GM23338 (cell line): Measurements from ENCODE around the gene OGG1. TPM values are rescaled to one million over a fixed set of nuclear protein-coding genes. Genes with fewer than 3 reads are reported as not detected.
A peak's percentile ranks its signal among the peaks of the same experiment; 100 is the strongest.

Experiments
- ATAC-seq: fragments of 200-7000 bp; cut with Tn5 transposase; 3 replicates; pipeline ENCODE4 v1.9.1; 2020
- DNase-seq: peaks from one replicate; pipeline ENCODE4 v3.0.0-alpha.2; 2015; ENCODE audit warnings: low spot score
- H2AFZ ChIP-seq: fragments of 200-600 bp; sonication (generic); 2 replicates; pipeline ENCODE4 v1.8.0; 2016; ENCODE audit warnings: antibody characterized with exemption, mild to moderate bottlenecking, moderate library complexity
- H3F3A ChIP-seq: fragments of 200-600 bp; sonication (generic); replicated peaks from 2 replicates; pipeline ENCODE4 v1.8.0; 2017; ENCODE audit warnings: antibody characterized with exemption, mixed run types, low read depth
- H3K27ac ChIP-seq: fragments of 200-600 bp; sonication (generic); 2 replicates; pipeline ENCODE4 v1.6.1; 2016; ENCODE audit warnings: low read depth
- H3K27me3 ChIP-seq: fragments of 200-600 bp; sonication (generic); 2 replicates; pipeline ENCODE4 v1.8.0; 2016; ENCODE audit warnings: mild to moderate bottlenecking, mixed run types, moderate library complexity; ENCODE audit not compliant: insufficient read depth
- H3K36me3 ChIP-seq: fragments of 200-600 bp; sonication (generic); 2 replicates; pipeline ENCODE4 v1.8.0; 2016; ENCODE audit warnings: mild to moderate bottlenecking; ENCODE audit not compliant: insufficient read depth
- H3K4me1 ChIP-seq: fragments of 200-600 bp; sonication (generic); 2 replicates; pipeline ENCODE4 v1.8.0; 2016; ENCODE audit warnings: mild to moderate bottlenecking, moderate library complexity; ENCODE audit not compliant: insufficient read depth
- H3K4me2 ChIP-seq: fragments of 200-600 bp; sonication (generic); 2 replicates; pipeline ENCODE4 v1.7.1; 2017; ENCODE audit warnings: mixed run types
- H3K4me3 ChIP-seq: fragments of 200-600 bp; sonication (generic); 2 replicates; pipeline ENCODE4 v1.6.1; 2016; ENCODE audit warnings: mixed run types
- H3K79me2 ChIP-seq: fragments of 200-600 bp; sonication (generic); replicated peaks from 2 replicates; pipeline ENCODE4 v1.8.0; 2017; ENCODE audit warnings: mild to moderate bottlenecking; ENCODE audit not compliant: insufficient read depth
- H3K9me2 ChIP-seq: fragments of 200-600 bp; sonication (generic); 2 replicates; pipeline ENCODE4 v1.8.0; 2017; ENCODE audit not compliant: insufficient read depth
- H4K20me1 ChIP-seq: fragments of 200-600 bp; sonication (generic); replicated peaks from 2 replicates; pipeline ENCODE4 v1.8.0; 2017; ENCODE audit warnings: mild to moderate bottlenecking; ENCODE audit not compliant: insufficient read depth
- H3K27ac Mint-ChIP-seq: 2 replicates; pipeline ENCODE4 v1.8.0; 2020; ENCODE audit warnings: inconsistent platforms, mild to moderate bottlenecking, moderate library complexity, mixed read lengths
- H3K27me3 Mint-ChIP-seq: 3 replicates; pipeline ENCODE4 v1.8.0; 2022; ENCODE audit warnings: low read depth, mild to moderate bottlenecking, moderate library complexity, mixed read lengths, inconsistent platforms; ENCODE audit not compliant: insufficient read depth, poor library complexity
- H3K36me3 Mint-ChIP-seq: 3 replicates; pipeline ENCODE4 v1.8.0; 2021; ENCODE audit warnings: low read depth, mild to moderate bottlenecking, inconsistent platforms, moderate library complexity, mixed read lengths
- H3K4me1 Mint-ChIP-seq: 3 replicates; pipeline ENCODE4 v1.8.0; 2020; ENCODE audit warnings: mild to moderate bottlenecking, inconsistent platforms, mixed read lengths
- H3K4me3 Mint-ChIP-seq: 3 replicates; pipeline ENCODE4 v1.8.0; 2021; ENCODE audit warnings: moderate library complexity, mild to moderate bottlenecking, inconsistent platforms, mixed read lengths
- H3K9me3 Mint-ChIP-seq: 3 replicates; pipeline ENCODE4 v1.8.0; 2020; ENCODE audit warnings: moderate library complexity, mild to moderate bottlenecking, inconsistent platforms, mixed read lengths
- CREB1 ChIP-seq: fragments of 250-450 bp; sonication (Bioruptor Pico); IDR thresholded peaks from 2 replicates; pipeline ENCODE4 v1.5.0; 2020; ENCODE audit warnings: low read depth, mild to moderate bottlenecking, moderate library complexity
- EZH2 ChIP-seq: fragments of 200-600 bp; sonication (generic); IDR thresholded peaks from one replicate; pipeline ENCODE4 v1.8.0; 2017; ENCODE audit warnings: antibody characterized with exemption, mild to moderate bottlenecking, low read depth; ENCODE audit not compliant: unreplicated experiment
- EZH2phosphoT487 ChIP-seq: fragments of 200-600 bp; sonication (generic); IDR thresholded peaks from one replicate; pipeline ENCODE4 v1.8.1; 2018; ENCODE audit warnings: antibody characterized with exemption; ENCODE audit not compliant: unreplicated experiment
- JUNB ChIP-seq: IDR thresholded peaks from one replicate; pipeline ENCODE4 v1.6.1; 2016; ENCODE audit warnings: antibody characterized with exemption; ENCODE audit not compliant: unreplicated experiment
- NANOG ChIP-seq: IDR thresholded peaks from 2 replicates; pipeline ENCODE4 v1.6.1; 2016; ENCODE audit warnings: antibody characterized with exemption, borderline replicate concordance
- POLR2AphosphoS5 ChIP-seq: IDR thresholded peaks from 2 replicates; pipeline ENCODE4 v1.6.1; 2016; ENCODE audit warnings: antibody characterized with exemption, low read depth
- STAT1 ChIP-seq: IDR thresholded peaks from one replicate; pipeline ENCODE4 v1.6.1; 2016; ENCODE audit warnings: antibody characterized with exemption; ENCODE audit not compliant: unreplicated experiment
- ZNF114 ChIP-seq: fragments of 250-450 bp; sonication (Bioruptor Pico); IDR thresholded peaks from 2 replicates; pipeline ENCODE4 v1.5.0; 2020; ENCODE audit warnings: mild to moderate bottlenecking, moderate library complexity
- ZNF331 ChIP-seq: fragments of 250-450 bp; sonication (Bioruptor Pico); IDR thresholded peaks from 2 replicates; pipeline ENCODE4 v1.5.0; 2020; ENCODE audit warnings: low read depth, mild to moderate bottlenecking, moderate library complexity
- polyA plus RNA-seq: library from polyadenylated mRNA; unstranded; fragments of >200 nt; fragmentation: Nextera tagmentation; extraction: Ambion mirVana; gene quantifications from 2 replicates; pipeline ENCODE4 v1.2.1, GENCODE V29; 2016
- total RNA-seq: library from RNA; depleted of rRNA; stranded (reverse); fragments of >200 nt; shearing (Covaris generic); gene quantifications from 2 replicates; pipeline ENCODE4 v1.2.3, GENCODE V29; 2014
- TF ChIP-seq, protein P1 (sequence below): fragments of 250-450 bp; sonication (Bioruptor Pico); IDR thresholded peaks from 2 replicates; pipeline ENCODE4 v1.5.0; 2020; ENCODE audit warnings: mild to moderate bottlenecking, moderate library complexity
- TF ChIP-seq, protein P2 (sequence below), 2 experiments: fragments of 200-600 bp in 1 of 2; sonication (generic) in 1 of 2; conservative IDR thresholded peaks; 2 replicates each; pipeline versions ENCODE4 v1.5.1 to v1.6.1; 2016 to 2017; ENCODE audit warnings: antibody characterized with exemption in 2 of 2, low read depth in 2 of 2, mild to moderate bottlenecking in 2 of 2, moderate library complexity in 1 of 2
- TF ChIP-seq, protein P3 (sequence below): IDR thresholded peaks from 2 replicates; pipeline ENCODE4 v1.6.1; 2016; ENCODE audit warnings: antibody characterized with exemption
- TF ChIP-seq, protein P4 (sequence below): IDR thresholded peaks from one replicate; pipeline ENCODE4 v1.6.1; 2018; ENCODE audit warnings: antibody characterized with exemption; ENCODE audit not compliant: unreplicated experiment

OGG1 gene
- total and polyA plus RNA-seq, 2 experiments from 2014 or later: 20.6 to 27.6 TPM

DNA sequence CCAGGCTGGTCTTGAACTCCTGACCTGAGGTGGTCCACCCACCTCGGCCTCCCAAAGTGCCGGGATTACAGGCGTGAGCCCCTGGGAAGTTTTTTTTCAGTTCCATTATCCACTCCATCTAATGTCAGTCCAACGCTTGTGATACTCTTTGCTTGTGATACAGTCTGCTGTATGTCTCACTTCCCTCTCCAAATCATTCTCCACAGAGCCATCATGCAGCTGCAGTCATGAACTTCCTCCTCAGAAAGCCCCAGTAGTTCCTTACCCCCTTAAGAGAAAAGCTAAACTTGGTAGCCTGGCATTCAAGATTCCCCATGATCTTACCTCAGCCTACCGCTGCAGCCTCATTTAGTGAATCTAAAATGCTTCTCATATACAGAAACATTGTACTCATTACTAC is 45.5 kb downstream of the OGG1 start:
- DNase-seq (no peak), ATAC-seq (no peak)
- peaks cover 55% of the 10 kb centered on the region for H3K36me3 Mint-ChIP-seq
- Histone ChIP-seq H4K20me1 (peaks cover 6% of the 10 kb centered on the region), H3K4me3 (no peak overlapping the region), H3K27me3 (no peaks in the 10 kb centered on the region), H3K36me3 (peaks cover 30% of the 10 kb centered on the region), H3K79me2 (peaks cover 40% of the 10 kb centered on the region), H3K4me1 (peaks cover 6% of the 10 kb centered on the region), H2AFZ (no peak overlapping the region), H3F3A (peaks cover 15% of the 10 kb centered on the region; the same call in 1 of the 2 replicates), H3K9me2 (0 out of 2 replicates have a peak, but pooled peaks cover 3% of the 10 kb centered on the region), H3K27ac (0 out of 2 replicates have a peak overlapping the region, but pooled peaks have one; percentile 2), H3K4me2 (no peak overlapping the region)
- H3K4me1 Mint-ChIP-seq: peaks cover 14% of the 10 kb centered on the region
- H3K27ac Mint-ChIP-seq: no peak overlapping the region; the same call in 1 of the 2 replicates
- TF ChIP-seq EZH2 (no peak), JUNB (no peak), STAT1 (no peak), POLR2AphosphoS5 (no peak), ZNF114 (CRISPR knock-in tag) (no peak), EZH2phosphoT487 (no peak), NANOG (no peak), CREB1 (CRISPR knock-in tag) (no peak), ZNF331 (no peak)
- TF ChIP-seq, protein P1, sequence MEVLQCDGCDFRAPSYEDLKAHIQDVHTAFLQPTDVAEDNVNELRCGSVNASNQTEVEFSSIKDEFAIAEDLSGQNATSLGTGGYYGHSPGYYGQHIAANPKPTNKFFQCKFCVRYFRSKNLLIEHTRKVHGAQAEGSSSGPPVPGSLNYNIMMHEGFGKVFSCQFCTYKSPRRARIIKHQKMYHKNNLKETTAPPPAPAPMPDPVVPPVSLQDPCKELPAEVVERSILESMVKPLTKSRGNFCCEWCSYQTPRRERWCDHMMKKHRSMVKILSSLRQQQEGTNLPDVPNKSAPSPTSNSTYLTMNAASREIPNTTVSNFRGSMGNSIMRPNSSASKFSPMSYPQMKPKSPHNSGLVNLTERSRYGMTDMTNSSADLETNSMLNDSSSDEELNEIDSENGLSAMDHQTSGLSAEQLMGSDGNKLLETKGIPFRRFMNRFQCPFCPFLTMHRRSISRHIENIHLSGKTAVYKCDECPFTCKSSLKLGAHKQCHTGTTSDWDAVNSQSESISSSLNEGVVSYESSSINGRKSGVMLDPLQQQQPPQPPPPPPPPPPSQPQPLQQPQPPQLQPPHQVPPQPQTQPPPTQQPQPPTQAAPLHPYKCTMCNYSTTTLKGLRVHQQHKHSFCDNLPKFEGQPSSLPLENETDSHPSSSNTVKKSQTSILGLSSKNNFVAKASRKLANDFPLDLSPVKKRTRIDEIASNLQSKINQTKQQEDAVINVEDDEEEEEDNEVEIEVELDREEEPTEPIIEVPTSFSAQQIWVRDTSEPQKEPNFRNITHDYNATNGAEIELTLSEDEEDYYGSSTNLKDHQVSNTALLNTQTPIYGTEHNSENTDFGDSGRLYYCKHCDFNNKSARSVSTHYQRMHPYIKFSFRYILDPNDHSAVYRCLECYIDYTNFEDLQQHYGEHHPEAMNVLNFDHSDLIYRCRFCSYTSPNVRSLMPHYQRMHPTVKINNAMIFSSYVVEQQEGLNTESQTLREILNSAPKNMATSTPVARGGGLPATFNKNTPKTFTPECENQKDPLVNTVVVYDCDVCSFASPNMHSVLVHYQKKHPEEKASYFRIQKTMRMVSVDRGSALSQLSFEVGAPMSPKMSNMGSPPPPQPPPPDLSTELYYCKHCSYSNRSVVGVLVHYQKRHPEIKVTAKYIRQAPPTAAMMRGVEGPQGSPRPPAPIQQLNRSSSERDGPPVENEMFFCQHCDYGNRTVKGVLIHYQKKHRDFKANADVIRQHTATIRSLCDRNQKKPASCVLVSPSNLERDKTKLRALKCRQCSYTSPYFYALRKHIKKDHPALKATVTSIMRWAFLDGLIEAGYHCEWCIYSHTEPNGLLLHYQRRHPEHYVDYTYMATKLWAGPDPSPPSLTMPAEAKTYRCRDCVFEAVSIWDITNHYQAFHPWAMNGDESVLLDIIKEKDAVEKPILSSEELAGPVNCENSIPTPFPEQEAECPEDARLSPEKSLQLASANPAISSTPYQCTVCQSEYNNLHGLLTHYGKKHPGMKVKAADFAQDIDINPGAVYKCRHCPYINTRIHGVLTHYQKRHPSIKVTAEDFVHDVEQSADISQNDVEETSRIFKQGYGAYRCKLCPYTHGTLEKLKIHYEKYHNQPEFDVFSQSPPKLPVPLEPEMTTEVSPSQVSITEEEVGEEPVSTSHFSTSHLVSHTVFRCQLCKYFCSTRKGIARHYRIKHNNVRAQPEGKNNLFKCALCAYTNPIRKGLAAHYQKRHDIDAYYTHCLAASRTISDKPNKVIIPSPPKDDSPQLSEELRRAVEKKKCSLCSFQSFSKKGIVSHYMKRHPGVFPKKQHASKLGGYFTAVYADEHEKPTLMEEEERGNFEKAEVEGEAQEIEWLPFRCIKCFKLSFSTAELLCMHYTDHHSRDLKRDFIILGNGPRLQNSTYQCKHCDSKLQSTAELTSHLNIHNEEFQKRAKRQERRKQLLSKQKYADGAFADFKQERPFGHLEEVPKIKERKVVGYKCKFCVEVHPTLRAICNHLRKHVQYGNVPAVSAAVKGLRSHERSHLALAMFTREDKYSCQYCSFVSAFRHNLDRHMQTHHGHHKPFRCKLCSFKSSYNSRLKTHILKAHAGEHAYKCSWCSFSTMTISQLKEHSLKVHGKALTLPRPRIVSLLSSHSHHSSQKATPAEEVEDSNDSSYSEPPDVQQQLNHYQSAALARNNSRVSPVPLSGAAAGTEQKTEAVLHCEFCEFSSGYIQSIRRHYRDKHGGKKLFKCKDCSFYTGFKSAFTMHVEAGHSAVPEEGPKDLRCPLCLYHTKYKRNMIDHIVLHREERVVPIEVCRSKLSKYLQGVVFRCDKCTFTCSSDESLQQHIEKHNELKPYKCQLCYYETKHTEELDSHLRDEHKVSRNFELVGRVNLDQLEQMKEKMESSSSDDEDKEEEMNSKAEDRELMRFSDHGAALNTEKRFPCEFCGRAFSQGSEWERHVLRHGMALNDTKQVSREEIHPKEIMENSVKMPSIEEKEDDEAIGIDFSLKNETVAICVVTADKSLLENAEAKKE (CRISPR knock-in tag): no peak
- TF ChIP-seq, protein P2, sequence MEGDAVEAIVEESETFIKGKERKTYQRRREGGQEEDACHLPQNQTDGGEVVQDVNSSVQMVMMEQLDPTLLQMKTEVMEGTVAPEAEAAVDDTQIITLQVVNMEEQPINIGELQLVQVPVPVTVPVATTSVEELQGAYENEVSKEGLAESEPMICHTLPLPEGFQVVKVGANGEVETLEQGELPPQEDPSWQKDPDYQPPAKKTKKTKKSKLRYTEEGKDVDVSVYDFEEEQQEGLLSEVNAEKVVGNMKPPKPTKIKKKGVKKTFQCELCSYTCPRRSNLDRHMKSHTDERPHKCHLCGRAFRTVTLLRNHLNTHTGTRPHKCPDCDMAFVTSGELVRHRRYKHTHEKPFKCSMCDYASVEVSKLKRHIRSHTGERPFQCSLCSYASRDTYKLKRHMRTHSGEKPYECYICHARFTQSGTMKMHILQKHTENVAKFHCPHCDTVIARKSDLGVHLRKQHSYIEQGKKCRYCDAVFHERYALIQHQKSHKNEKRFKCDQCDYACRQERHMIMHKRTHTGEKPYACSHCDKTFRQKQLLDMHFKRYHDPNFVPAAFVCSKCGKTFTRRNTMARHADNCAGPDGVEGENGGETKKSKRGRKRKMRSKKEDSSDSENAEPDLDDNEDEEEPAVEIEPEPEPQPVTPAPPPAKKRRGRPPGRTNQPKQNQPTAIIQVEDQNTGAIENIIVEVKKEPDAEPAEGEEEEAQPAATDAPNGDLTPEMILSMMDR (conservative IDR thresholded peaks at IDR 0.05; ENCODE audit: low read depth in 2 of 2): no peak
- TF ChIP-seq, protein P3, sequence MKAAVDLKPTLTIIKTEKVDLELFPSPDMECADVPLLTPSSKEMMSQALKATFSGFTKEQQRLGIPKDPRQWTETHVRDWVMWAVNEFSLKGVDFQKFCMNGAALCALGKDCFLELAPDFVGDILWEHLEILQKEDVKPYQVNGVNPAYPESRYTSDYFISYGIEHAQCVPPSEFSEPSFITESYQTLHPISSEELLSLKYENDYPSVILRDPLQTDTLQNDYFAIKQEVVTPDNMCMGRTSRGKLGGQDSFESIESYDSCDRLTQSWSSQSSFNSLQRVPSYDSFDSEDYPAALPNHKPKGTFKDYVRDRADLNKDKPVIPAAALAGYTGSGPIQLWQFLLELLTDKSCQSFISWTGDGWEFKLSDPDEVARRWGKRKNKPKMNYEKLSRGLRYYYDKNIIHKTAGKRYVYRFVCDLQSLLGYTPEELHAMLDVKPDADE: no peak
- TF ChIP-seq, protein P4, sequence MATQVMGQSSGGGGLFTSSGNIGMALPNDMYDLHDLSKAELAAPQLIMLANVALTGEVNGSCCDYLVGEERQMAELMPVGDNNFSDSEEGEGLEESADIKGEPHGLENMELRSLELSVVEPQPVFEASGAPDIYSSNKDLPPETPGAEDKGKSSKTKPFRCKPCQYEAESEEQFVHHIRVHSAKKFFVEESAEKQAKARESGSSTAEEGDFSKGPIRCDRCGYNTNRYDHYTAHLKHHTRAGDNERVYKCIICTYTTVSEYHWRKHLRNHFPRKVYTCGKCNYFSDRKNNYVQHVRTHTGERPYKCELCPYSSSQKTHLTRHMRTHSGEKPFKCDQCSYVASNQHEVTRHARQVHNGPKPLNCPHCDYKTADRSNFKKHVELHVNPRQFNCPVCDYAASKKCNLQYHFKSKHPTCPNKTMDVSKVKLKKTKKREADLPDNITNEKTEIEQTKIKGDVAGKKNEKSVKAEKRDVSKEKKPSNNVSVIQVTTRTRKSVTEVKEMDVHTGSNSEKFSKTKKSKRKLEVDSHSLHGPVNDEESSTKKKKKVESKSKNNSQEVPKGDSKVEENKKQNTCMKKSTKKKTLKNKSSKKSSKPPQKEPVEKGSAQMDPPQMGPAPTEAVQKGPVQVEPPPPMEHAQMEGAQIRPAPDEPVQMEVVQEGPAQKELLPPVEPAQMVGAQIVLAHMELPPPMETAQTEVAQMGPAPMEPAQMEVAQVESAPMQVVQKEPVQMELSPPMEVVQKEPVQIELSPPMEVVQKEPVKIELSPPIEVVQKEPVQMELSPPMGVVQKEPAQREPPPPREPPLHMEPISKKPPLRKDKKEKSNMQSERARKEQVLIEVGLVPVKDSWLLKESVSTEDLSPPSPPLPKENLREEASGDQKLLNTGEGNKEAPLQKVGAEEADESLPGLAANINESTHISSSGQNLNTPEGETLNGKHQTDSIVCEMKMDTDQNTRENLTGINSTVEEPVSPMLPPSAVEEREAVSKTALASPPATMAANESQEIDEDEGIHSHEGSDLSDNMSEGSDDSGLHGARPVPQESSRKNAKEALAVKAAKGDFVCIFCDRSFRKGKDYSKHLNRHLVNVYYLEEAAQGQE: no peak
- peak overlapping the region; percentile 43; the same call in 2 of the 3 replicates for H3K4me3 Mint-ChIP-seq
- peaks cover 12% of the 10 kb centered on the region for H3K27me3 Mint-ChIP-seq
- no peaks in the 10 kb centered on the region for H3K9me3 Mint-ChIP-seq
